Cardiac muscle cell (in vitro differentiated cells and primary cell): ENCODE measurements around the gene SLC6A6. TPM values are rescaled to one million over a fixed set of nuclear protein-coding genes. Genes with fewer than 3 reads are reported as not detected.

Experiments used
- DNase-seq, 2 donors: peaks; one replicate each; pipeline versions ENCODE4 v3.0.0 to v3.0.0-alpha.2; 2010 to 2017; ENCODE audit warnings: low read depth in 1 of 2, low spot score in 1 of 2
- H3K27ac ChIP-seq: fragments of 200-600 bp; sonication (generic); 2 replicates; pipeline ENCODE4 v1.5.1; 2016
- H3K27me3 ChIP-seq: fragments of 200-600 bp; sonication (generic); 2 replicates; pipeline ENCODE4 v1.6.0; 2016; ENCODE audit warnings: control low read depth
- H3K36me3 ChIP-seq: fragments of 200-600 bp; sonication (generic); 2 replicates; pipeline ENCODE4 v1.5.1; 2016; ENCODE audit warnings: control low read depth
- H3K4me1 ChIP-seq: fragments of 200-600 bp; sonication (generic); 2 replicates; pipeline ENCODE4 v1.8.1; 2017; ENCODE audit warnings: low read depth, mild to moderate bottlenecking, mixed run types
- H3K4me3 ChIP-seq: fragments of 200-600 bp; sonication (generic); 2 replicates; pipeline ENCODE4 v1.5.1; 2016; ENCODE audit warnings: mild to moderate bottlenecking
- H3K9me3 ChIP-seq: fragments of 200-600 bp; sonication (generic); 2 replicates; pipeline ENCODE4 v1.5.1; 2017; ENCODE audit warnings: low read depth, mild to moderate bottlenecking, control low read depth
- CTCF ChIP-seq: IDR thresholded peaks from 2 replicates; pipeline ENCODE4 v1.5.1; 2012; ENCODE audit warnings: low read depth, mild to moderate bottlenecking, low read length
- polyA plus RNA-seq: library from polyadenylated mRNA; unstranded; fragments of >200 nt; fragmentation: Nextera tagmentation; extraction: Ambion mirVana; gene quantifications from 2 replicates; pipeline ENCODE4 v1.2.1, GENCODE V29; 2016
- total RNA-seq: library from RNA; depleted of rRNA; stranded (reverse); fragments of >200 nt; gene quantifications from 2 replicates; pipeline ENCODE4 v1.2.3, GENCODE V29; 2016

SLC6A6 gene
- total and polyA plus RNA-seq, 2 experiments from 2014 or later = 5.4 to 19.7 TPM

GRCh38 chr3:14411166-14411526 is 8.7 kb downstream of the SLC6A6 start:
- no peak overlapping the region for H3K4me3 ChIP-seq
- H3K27me3 ChIP-seq = no peaks in the 10 kb centered on the region
- no peak for DNase-seq
- peaks cover 7% of the 10 kb centered on the region for H3K4me1 ChIP-seq
- no peaks in the 10 kb centered on the region for H3K36me3 ChIP-seq
- no peak overlapping the region for H3K27ac ChIP-seq
- no peak for TF ChIP-seq CTCF
- H3K9me3 ChIP-seq = no peaks in the 10 kb centered on the region

- Histone ChIP-seq H3K27ac (no peak overlapping the region), H3K27me3 (no peaks in the 10 kb centered on the region), H3K4me1 (peaks cover 7% of the 10 kb centered on the region), H3K4me3 (no peak overlapping the region), H3K9me3 (no peaks in the 10 kb centered on the region), H3K36me3 (no peaks in the 10 kb centered on the region)
- no peak for DNase-seq
- TF ChIP-seq CTCF = peak; percentile 26
Observed at GRCh38 chr3:14411988-14412387, 9.6 kb downstream of the SLC6A6 start.

DNA sequence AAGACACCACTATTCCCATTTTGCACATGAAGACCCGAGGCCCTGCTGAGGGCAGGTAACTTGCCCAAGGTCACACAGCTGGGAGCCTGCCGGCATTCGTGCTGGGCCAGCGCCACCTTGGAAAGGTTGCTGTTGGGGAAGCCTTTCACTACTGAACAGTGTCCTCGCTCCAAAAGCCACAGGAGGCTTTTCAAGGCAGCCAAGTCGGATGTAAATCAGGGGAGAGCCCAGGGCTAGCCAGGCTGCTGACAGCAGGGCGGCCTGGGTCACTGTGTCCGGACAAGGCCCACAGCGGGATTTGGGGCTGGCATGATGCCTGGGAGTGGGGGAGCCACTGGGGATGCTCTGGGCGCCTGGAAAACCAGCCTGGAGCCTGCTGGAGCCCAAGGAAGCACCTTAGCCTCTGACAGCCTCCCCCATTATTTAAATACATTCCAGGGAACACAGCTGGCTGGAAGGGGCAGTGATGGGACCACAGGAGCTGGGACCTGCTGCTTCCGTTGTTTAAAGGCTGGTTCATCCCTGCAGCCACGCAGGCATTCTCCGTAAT is 10.5 kb downstream of the SLC6A6 start:
- H3K4me1 ChIP-seq = peaks cover 7% of the 10 kb centered on the region
- TF ChIP-seq CTCF = no peak
- H3K9me3 ChIP-seq = no peaks in the 10 kb centered on the region
- no peak overlapping the region for H3K4me3 ChIP-seq
- DNase-seq = no peak
- H3K36me3 ChIP-seq = no peaks in the 10 kb centered on the region
- peak overlapping the region; percentile 12 for H3K27ac ChIP-seq
- H3K27me3 ChIP-seq = no peaks in the 10 kb centered on the region

DNA sequence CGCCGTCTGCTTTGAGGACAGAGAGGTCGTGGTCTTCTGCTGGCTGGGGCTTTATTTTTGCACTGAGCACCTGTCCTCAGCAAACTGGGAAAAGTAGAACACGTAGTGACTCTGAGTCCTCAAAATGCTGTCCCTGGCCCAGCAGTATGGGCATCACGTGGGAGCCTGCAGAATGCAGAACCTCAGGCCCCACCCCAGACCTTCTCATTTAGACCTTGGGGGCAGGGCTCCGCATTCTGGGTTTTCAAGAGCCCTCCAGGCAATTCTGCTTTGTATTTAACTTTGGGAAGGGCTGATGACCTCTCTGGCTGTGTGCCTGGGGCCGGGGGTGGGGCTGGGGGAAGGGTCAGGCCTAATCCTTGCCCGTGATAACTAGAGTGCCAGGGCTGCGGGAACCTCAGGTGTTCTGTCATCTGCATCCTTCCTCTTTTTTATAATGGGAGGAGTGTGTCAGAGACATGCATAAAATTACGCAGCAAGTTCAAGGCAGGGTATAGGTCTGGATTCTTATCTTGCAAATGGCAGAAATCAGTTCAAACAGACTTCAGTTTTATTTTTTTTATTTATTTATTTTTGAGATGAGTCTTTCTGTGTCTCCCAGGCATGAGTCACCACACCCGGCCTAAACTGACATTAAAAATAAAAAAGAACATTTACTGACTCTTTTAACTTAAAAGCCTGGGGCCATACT is 11.1 kb downstream of the SLC6A6 start:
- Histone ChIP-seq H3K4me3 (no peak overlapping the region), H3K36me3 (no peaks in the 10 kb centered on the region), H3K27me3 (no peaks in the 10 kb centered on the region), H3K4me1 (peaks cover 7% of the 10 kb centered on the region), H3K9me3 (no peaks in the 10 kb centered on the region), H3K27ac (peak overlapping the region; percentile 12)
- DNase-seq = peak in 1 of 2 donors; percentile 27
- TF ChIP-seq CTCF = no peak

DNA sequence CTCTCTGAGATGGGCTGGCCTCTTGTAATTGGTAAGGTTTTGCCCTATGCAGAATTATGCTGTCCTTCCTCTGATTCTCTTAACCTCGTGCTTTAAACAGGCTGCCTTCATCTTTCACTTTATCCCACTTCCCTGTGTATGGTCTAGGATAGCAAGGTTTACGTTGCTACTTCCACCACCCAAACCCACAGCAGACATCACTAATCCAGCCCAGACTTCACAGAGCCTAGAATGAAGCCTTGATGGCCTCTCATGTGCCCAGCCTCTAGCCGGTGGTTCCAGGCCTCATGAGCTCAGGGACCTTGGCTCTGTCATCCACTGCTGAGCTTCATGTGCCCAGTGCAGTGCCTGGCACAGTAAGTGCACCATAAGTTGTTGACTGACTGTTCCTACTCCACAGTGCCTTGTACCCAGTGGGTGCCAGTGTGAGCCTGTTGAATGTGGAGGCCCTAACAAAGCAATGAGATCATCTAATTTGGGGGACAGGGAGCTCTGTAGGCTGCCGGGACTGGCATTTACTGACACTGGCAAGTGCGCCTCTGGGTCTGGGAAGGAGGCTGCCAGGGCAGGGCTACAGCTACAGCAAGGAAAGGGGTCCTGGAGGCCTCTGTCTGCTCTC is 12.5 kb downstream of the SLC6A6 start:
- no peak for DNase-seq
- Histone ChIP-seq H3K4me3 (no peak overlapping the region), H3K27me3 (no peaks in the 10 kb centered on the region), H3K4me1 (peaks cover 7% of the 10 kb centered on the region), H3K36me3 (no peaks in the 10 kb centered on the region), H3K27ac (no peak overlapping the region), H3K9me3 (no peaks in the 10 kb centered on the region)
- TF ChIP-seq CTCF = no peak
